A673 (cell line): ENCODE results near the gene MYO1E.

Experiments
- CTCF ChIP-seq: fragments of 300-800, 200-600 bp; sonication (generic); conservative IDR thresholded peaks from 2 replicates; pipeline ENCODE4 v1.5.1; 2017; ENCODE audit warnings: low read depth, mild to moderate bottlenecking, antibody characterized with exemption, low read length, moderate library complexity, mixed read lengths
- EZH2 ChIP-seq: fragments of 200-600 bp; sonication (generic); IDR thresholded peaks from 2 replicates; pipeline ENCODE4 v1.6.1; 2017; ENCODE audit warnings: borderline replicate concordance, low read depth, mild to moderate bottlenecking, mixed read lengths, antibody characterized with exemption, low read length; ENCODE audit not compliant: poor library complexity, severe bottlenecking

DNA sequence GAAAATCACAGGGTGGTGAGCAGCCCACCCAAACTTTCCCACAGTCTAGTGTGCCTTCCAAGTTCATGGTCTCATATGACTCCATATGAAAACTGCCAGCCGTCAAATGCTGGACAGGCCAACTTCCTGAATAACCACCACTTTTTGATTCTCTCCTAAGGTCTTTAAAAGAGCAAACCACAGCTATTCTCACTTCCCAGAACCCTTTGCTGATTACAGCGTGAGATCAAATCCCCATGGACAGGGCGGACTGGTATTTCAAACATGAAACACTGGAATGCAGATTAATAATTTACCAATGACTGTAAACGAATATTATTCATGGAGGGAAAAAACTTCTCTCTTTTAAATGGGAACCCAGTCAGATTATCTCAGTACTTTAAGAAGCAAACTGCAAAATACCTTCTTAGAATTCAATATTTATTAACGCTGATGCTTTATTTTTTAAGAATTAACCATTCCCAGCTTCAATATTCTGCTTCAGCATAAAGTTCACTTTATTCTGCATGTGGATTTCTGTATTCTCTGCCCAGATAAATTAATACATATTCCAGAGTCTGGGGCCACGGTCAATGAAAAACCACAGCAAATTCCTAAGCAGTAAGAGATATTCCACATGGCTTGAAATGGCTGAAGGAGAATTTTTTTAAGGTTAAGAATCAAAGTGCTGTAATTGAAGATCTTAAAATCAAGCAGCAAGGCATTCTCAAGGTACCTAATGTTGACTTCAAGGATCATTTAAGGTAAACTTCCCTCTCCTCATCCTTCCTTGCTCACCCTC is 42.9 kb downstream of the MYO1E start:
- TF ChIP-seq CTCF: no peak
- no peak for TF ChIP-seq EZH2
